ENCODE measurements around the gene TNIK.

The TNIK gene

DNA sequence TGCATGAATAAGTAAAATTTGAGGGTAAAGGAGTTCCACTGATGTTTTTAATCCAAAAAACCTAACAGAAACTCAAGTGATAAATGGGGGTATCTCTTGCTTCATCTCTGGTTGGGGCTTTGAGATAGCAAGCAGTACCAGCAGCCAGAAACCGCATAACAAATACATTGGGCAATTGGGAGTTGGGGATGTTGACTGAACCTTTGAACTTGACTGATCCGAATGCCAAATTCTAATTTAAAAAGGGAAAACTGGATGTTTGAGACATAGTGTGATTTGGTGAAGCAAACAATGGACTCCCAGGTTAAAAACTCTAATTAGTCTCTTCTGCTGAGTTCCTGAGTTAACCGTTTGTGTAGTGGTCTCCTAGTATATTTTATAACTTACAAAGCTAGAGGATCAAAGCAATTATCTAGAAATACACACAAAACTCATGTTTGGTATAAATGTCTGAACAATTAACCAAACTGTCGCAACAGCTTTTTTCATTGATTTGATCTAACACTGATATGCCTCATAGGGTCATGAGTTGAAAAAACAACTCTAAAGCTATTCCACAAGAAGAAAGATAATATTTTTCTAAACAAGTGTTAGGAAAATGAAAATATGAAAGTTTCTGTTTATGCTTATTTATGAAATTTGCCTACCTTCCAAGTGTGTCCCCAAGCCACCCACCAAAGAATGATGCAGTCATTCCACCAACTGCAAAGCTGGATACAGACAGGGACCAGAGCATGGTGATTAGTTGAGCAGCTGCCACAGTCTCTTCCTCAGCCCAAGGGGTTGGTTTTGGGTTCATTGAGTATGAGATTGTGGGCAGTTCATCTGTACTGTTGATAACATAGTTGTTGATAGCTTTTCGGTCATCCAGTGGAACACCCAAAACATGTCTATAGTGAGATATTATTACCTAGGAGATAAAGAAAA lies 446.1 kb downstream of the TNIK start:
- in situ Hi-C loops (cut with MboI; ENCODE audit: low sequenced_read_pairs) = no loop called here

DNA sequence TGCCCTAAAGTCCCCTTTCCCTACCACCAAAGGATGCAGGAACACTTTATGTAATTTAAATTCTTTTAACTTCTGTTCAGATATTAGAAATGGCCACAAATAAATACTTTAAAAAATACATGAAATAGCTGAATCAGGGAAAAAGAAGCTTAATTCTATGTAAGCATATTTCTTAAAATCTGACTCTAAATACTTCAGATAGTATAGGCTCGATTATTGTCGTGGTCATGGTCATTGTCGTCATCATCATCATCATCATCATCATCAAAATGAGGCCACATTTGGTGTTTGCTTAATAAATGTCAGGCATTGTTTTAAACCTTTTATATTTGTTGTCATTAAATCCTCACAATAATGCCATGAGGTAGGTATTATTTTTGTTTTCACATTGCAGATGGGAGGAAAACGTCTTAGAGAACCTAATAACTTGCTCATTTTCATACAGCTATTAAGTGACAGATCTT lies 448.3 kb downstream of the TNIK start:
- in situ Hi-C loops (cut with MboI; ENCODE audit: low sequenced_read_pairs) = no loop called here

Measured in hTERT RPE-1 (cell line).